GM06990 (cell line): ENCODE data around the gene SCYGR3.

Experiments used
- DNase-seq: peaks from one replicate; pipeline ENCODE4 v3.0.0-alpha.2; 2011; ENCODE audit not compliant: insufficient read length; ENCODE audit errors: extremely low read depth
- H3K27me3 ChIP-seq: replicated peaks from 2 replicates; pipeline ENCODE4 v1.6.0; 2011; ENCODE audit warnings: low read length; ENCODE audit not compliant: control insufficient read depth, insufficient read depth
- H3K36me3 ChIP-seq: 2 replicates; pipeline ENCODE4 v1.5.1; 2011; ENCODE audit warnings: low read length; ENCODE audit not compliant: control insufficient read depth, insufficient read depth
- H3K4me3 ChIP-seq: replicated peaks from 2 replicates; pipeline ENCODE4 v1.5.1; 2011; ENCODE audit warnings: low read depth, mild to moderate bottlenecking, control low read depth, low read length
- CTCF ChIP-seq: IDR thresholded peaks from 2 replicates; pipeline ENCODE4 v1.5.1; 2011; ENCODE audit warnings: low read length, control low read depth, mild to moderate bottlenecking, inconsistent platforms; ENCODE audit not compliant: insufficient read depth, poor library complexity, severe bottlenecking

SCYGR3 gene

DNA sequence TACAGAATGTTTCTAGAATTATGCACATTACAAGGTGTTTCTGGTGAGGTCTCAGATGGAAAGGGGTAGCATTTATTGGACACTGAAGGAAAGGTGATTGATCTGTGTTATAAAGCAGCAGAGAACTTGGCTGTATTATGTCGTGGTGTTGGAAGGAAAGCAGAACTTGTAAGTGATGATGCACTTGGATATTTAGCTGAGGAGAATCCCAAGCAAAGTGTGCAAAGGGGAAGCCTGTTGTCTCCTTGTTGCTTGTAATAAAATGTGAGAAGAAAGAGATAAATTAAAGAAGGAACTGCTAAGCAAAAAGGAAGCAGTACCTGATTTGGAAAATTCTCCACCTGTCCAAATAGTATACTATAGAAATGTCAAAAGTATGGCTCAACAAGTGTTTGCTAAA, 39.8 kb upstream of the SCYGR3 start:
- TF ChIP-seq CTCF = no peak
- no peak for DNase-seq
- H3K4me3 ChIP-seq = no peak overlapping the region
- H3K27me3 ChIP-seq = no peaks in the 10 kb centered on the region; the same call in 1 of the 2 replicates
- no peaks in the 10 kb centered on the region for H3K36me3 ChIP-seq

DNA sequence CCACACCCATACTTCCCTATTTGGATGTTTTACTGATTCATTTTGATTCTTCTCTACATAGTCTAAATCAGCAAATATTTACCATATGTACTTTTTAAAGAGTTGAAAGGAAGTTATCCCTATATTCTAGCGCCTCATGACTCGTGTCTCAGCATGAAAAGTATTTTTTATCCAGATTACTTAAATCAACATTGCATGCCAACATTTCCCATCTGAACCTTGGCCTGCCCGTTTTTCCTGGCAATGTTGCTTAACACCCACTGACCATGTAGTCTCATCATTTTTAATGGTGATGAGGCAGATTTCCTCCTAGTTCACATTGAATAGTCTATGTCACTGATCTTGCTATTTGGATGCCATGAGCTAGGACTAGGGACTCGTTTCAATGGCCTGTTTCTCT, 38.8 kb upstream of the SCYGR3 start:
- no peaks in the 10 kb centered on the region; the same call in 1 of the 2 replicates for H3K27me3 ChIP-seq
- no peaks in the 10 kb centered on the region for H3K36me3 ChIP-seq
- DNase-seq = no peak
- no peak overlapping the region for H3K4me3 ChIP-seq
- TF ChIP-seq CTCF = no peak

DNA sequence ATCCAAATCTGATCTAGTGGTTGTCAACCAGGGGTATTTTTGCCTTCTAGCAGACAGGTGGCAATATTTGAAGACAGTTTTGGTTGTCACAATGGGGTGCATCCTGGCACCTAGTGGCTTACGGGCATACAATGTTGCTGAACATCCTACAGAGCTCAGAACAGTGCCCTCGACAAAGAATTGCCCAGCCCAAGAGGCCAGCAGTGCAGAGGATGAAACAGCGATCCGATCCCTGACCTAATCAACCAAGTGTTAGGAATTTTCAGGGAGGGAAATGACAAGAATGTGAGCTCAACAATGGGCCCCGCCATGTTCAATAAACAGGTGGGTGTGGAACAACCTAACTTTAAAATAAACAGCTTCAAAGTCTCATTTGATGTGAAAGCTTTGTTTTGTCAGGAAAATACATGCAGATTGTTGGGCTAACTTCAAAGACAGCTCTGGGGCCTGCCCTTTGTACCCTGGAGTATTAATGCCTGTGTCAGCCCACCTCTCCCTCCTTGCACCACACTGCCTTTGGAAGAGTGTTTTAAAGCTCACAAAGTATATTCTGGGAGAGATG, 29.4 kb upstream of the SCYGR3 start:
- no peaks in the 10 kb centered on the region for H3K36me3 ChIP-seq
- no peak overlapping the region for H3K4me3 ChIP-seq
- DNase-seq = no peak
- peak; percentile 8 for TF ChIP-seq CTCF
- no peaks in the 10 kb centered on the region for H3K27me3 ChIP-seq

- no peak overlapping the region for H3K4me3 ChIP-seq
- H3K27me3 ChIP-seq = no peaks in the 10 kb centered on the region
- no peak for TF ChIP-seq CTCF
- no peak for DNase-seq
- H3K36me3 ChIP-seq = no peaks in the 10 kb centered on the region
Observed at GRCh38 chr2:227642656-227643055, 28.0 kb upstream of the SCYGR3 start.

DNA sequence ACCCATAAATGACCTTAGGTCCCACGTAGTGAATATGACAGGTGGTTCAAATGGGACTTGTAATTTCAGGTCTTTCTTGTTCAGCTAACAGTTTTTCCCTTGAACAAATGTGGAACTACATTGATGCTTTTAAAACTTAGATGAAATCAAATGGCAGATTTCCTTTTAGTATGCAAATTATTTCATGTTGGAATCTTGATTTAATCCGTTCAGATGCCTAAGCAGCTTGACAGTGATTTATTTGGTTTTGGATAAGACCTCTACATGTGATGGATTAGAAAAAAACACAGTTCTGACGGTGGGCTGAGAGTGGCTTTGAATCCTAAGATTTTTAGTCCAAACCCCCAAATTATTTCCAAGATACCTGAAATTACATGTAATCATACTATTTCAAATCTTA, 19.6 kb upstream of the SCYGR3 start:
- no peak overlapping the region for H3K4me3 ChIP-seq
- no peak for TF ChIP-seq CTCF
- no peaks in the 10 kb centered on the region for H3K36me3 ChIP-seq
- no peak for DNase-seq
- no peaks in the 10 kb centered on the region for H3K27me3 ChIP-seq

- no peak for DNase-seq
- H3K4me3 ChIP-seq = no peak overlapping the region
- TF ChIP-seq CTCF = no peak
- H3K27me3 ChIP-seq = no peaks in the 10 kb centered on the region
- H3K36me3 ChIP-seq = no peaks in the 10 kb centered on the region
Observed at GRCh38 chr2:227632827-227633226, 18.2 kb upstream of the SCYGR3 start.
